HG03045 (cell line): Measurements from ENCODE around the gene ADGRG3.

ENCODE experiments used
- ATAC-seq: cut with Tn5 transposase; IDR thresholded peaks from one replicate; pipeline ENCODE4 v1.9.1; 2021; ENCODE audit warnings: mild to moderate bottlenecking, moderate library complexity; ENCODE audit not compliant: unreplicated experiment

Gene ADGRG3

DNA sequence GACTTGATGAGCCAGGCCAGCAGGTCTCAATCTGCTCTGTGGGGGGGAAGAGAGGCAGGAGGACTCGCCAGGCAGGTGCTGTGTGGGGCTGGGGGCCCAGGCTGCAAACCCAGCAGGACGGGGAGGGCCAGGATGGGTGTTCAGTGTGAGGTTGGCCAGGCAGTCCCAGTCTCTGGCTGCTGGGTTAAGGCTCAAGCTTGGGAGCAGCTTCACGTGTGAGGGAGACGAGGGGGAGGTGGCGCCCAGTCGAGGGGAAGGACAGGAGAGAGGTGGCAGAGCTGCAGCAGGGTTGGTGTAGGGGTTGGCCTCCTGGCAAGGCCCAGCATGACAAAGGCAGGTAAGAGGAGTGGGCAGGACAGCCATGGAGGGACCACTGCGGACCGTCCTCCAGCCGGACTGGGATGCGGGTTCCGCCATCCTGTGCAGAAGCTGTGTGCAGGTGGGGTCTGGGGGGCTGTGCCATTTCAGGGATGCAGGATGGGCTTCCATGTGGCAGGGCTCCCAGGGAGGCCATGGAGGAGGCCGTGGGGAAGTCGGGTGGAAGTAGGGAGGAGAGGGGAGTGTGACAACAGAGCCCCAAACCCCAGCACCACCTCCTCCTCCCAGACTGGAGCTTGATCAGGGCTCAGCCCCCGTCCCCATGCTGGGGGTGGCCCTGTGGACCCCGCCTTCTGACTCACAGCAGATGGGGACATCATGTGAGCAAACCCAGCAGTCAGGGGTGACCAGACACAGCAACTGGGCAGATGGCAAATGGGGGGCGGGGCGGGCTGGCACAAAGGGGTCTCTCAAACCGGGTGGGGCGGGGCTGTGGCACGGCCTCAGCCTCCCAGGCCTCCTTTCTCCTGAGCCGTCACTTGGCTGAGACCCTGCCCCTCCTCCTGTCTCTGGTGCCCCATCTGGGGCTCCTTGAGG is 36.9 kb upstream of the ADGRG3 start:
- no peak for ATAC-seq

DNA sequence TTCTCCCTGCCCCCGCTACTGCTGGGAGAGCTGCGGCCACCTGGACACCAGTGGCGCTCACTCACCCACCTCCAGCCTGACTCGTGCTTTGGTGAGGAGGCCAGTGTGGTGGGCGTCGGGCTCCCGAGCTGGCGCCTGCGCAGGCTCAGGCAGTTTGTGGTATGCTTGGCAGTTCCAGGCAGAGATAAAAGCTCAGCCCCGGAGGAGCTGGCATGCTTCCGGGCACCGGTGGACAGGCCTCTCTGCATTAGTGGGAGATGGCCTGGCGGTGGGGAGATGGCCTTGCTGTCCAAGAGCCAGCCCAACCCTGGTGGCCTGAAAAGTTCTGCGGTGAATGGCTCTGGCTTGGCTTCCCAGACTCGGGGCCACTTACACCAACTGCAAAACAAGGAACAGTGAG is 35.5 kb upstream of the ADGRG3 start:
- no peak for ATAC-seq

DNA sequence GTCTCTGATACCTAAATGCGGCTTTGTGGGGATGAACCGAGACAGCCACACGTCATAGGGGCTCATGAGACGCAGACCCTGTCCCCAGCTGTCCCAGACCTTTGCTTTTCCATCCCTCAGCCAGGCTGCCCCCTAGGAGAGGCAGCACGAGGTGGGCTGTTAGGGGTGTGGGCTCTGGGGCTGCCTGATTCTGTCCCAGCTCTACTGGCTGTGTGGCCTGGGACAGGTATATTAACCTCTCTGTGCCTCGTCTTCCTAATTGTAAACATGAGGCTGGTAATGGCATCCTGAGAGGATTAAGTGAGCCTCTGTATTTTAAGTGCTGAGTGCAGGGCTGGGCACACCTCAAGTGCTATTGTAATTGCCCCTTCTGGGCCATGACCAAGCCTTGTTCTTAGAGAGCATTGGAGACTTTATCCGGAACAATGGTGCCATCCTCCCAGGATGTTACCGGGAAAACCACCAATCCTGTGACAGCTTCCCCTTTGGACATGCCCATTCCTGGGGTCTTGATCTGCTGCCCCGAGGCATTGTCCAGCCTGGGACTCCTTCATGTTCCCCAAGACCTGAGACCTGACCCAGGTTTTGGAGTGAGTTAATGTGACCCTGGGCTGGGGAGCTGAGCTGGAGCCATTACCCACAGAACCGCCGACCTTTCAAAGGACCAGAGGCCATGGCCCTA is 34.6 kb upstream of the ADGRG3 start:
- no peak for ATAC-seq

DNA sequence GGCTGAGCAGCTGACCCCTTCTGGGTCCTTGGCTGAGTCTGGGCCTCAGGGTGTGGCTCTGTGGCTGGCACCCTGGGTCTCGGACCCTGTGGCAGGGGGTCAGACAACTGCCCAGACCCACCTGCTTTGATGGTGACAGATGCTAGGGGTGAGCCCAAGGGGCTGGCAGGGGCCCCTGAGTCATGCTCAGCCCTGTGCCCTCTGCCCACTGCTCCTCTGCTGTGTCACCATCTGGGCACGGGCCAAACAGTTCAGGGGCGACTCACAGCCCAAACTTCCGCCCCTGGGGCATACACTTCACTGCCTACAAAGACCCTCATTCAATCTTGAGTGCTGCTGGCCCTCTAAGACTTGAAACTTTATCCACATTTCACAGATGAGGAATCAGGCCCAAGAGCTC is 33.9 kb upstream of the ADGRG3 start:
- no peak for ATAC-seq

DNA sequence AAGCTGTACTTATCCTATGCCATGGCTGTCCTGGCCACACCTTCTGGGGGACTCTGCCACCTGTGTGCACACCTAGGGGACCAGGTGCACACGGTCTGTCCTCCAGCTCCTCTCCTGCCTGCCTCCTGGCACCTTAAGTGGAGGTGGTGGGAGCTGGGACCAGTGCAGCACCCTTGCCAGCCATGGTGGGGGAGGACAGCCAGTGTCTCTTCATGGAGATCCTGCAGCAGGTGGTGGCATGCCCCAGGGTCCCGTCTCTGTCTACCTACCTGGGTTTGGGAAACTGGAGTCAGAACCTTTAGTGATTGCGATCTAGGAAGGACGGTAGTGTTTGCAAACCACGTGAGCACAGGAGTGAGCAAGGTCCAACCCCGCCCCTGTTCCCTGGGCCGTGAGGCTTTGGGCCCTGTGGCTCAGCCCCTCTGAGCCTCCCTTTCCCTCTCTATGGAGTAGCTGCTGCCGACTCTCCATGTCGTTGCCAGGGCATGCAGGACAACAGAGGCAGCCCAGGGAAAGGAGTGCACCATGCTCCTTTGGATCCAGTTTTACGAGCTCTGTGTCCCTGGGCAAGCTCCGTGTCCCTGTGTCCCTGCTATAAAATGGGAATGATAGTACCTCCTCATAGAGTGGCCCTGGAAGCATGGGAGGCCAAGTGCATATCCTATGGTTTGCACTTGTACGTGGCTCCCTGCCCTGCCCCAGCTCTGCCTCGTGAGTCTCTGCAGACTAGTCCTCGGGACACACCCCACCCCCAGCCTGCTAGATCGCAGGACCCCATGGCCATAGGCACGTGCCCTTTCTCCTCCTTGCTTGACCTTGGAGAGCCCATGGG is 32.6 kb upstream of the ADGRG3 start:
- no peak for ATAC-seq

DNA sequence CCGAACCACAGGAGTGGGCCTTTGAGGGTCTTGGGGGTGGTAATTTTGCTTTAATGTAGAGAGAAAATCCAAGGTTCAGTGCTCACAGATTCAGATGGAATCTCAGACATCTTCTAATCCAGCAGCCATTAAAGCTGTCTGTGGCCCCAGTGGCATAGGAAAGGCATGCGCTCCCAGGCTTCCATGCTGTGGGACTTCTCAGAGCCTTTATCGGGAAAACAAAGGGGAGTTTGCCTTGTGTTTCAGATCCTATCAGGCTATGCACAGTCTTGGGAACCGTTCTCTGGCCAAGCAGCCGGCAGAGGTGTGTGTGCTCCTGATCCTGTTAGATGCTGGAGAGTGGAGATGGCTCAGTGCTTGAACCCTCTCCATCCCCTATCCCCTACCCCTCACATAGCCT is 31.9 kb upstream of the ADGRG3 start:
- no peak for ATAC-seq

DNA sequence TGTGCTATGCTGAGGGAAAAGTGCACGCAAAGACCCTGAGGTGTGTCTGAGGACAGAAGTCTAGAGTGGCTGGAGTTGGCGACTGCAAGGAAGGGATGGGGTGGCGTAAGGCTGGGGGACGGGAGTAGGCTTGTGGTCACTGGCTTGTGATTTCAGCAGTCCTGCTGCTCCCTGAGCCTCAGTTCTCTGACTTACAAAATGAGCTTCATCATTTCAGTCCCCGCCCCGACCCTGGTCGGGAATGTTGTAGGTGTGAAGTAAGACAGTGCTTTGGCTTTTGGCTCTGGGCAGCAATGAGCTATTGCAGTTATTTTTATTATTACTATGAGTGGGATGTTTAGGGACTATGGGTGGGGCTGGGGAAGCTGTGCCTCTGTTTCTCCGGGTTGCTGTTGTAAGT is 31.1 kb upstream of the ADGRG3 start:
- no peak for ATAC-seq

DNA sequence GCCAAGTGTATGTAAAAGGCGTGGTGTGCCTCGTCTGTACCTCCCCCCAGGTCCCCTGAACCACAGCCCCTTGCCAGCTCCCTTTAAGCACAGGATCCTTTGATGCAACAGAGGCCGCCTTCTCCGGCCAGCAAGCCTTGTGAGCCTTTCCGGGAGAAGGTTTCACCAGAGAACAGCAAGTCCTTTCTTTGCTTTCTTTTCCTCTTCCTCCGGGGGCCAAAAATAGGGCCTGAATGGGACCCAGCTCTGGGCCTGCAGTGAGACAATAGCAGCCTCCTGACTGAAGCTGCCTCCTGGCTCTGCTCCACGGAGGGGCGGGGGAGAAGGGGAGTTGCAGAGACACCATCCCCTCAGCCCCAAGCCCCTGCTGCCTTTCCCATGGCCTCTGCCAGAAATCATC is 30.7 kb upstream of the ADGRG3 start:
- ATAC-seq: no peak

DNA sequence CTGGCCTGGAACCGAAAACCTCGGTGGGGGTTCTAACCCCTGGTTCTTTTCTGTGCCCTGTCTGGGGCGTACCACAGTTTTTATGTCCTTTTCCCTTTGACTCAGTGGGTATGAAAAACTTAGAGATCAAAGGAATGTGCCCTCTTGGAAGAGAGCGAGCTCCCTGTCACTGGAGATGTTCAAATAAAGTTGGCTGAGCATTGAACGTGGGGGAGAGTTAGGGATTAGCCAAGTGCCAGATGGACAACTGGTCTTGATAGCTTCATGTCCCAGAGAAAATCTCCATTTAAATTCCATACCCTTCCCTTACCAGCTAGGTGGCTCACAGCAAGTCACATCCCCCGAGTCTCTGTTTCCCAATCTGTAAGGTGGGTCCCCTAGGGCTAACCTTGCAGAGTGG is 30.1 kb upstream of the ADGRG3 start:
- ATAC-seq: no peak

DNA sequence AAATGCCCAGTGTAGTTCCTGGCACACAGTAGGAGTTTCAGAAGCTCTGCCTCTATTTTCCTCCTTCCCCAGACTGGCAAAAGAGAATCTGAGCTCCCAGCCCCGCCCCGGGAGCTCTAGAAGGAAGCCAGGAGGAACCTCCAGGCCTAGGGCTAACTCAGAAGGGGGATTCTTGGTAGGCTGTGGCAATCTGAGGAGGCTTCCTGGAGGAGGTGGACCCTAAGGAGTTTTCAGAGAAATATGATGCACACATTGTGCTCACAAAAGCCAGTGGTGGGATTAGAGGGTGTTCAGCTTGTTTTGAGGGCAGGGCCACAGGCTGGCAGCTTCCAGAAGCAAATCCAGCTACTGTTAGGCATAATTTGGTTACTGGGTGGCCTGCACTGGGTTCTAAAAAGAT is 29.7 kb upstream of the ADGRG3 start:
- no peak for ATAC-seq

DNA sequence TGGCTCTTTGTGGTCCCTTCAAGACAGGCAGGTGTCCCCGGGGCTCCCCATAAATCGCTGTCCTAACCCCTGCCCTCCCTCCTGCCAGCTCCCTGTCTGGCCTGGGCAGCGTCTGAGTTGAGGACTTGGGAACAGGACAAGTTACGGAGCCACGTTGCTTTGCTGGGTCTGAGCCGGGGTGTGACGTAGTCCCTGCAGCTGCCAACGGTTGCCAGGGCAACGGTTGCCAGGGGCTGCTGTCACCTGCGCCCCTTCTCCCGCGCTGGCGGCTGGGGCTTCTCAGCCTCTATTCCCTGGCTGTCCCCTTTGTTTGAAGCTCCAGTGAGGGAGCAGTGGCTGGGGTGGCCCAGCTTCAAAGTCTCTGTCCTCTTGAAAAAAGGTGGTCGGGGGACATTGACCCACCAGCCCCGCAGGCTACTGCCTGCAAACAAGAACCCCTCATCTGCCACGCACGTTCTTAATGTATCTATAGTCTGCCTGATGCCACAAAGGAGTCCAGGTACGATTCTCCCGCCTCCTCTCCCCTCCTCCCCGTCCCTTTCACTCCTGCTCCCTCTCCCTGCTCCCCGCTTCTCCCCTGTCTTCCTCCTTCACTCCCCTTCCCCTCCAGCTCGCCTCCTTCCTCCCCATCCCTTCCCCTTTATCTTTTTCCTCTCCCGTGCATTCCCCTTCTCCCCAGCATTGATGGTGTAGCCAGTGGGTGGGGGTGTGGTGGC is 28.8 kb upstream of the ADGRG3 start:
- no peak for ATAC-seq

DNA sequence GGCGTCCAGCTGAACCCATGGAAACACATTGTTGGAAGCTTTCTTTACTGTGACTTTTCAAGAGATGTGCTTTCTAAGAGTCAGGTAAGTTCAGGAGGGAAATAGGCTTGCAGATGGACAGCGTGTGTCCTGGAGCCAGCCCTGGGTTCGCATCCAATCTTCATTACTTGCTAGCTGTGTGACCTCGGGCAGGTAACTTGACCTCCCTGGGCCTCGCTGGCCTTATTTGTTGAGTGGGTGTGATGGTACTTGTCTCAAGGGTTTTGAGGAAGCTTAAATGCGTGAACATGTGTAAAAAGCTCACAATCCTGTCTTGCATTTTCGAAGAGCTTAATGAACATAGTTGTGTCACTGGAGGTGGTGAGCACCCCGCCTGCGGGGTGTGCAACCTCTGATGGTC is 27.9 kb upstream of the ADGRG3 start:
- ATAC-seq: no peak

DNA sequence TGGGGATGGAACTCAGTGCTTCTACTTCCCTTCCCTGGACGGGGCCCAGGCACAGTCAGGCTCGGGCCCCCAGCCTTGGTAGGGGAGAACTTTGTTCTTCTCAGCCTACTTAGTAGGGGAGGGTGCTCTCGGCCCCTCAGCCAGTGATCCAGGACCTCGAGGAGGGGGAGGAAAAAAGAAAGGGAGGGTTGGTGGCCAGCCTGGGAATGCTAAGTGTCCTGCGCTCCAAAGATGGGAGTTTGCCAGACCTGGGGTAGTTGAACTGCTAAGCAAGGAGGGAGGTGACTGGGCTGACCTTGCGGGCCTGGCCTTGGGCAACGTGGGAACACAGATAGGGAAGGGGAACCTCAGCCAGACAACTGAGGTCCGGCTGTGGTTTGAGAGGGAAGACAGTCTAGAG is 27.5 kb upstream of the ADGRG3 start:
- ATAC-seq: no peak

DNA sequence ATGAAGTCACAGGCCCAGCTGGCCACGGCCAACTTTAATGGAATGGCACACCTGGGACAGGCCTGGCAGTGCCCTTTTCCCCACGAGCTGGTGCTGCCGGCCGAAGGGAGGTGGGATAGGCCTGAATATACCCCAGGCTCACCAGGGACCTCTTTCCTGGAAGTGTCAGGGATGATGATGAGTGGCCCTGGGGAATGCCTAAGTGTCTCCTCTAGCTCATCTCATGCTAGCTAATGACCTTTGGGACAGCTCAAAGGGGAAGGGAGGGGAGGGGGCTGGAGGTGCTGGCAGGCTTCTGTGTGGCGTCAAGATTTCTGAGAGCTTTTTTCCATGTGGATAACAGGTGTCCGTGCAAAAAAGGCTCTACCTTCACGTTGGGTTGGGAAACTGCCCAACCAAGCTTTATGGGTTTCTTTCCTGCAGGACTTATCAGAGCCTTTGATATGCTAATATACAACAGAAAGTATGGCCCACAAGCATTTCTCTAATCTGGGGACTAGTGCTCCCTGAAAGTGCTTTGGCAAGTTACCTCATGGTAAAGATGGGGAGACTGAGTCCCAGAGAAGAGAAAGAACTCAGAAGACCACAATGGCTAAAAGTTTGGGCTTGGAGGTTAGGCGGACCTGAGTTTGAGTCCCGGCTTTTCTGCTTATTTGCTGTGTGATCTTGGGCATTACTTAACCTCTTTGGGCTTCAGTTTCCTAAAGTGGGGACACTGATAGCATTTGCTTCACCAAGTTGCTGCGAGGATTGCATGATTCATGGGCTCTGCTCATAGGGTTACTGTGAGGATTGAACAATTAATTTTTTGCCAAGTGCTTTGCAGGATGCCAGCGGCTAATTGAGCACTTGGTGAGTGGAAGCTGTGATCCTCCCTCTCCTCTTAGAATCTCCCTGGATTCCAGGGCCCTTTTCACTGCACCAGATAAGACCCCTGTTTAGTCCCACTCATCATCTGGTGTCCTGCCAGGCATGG is 25.7 kb upstream of the ADGRG3 start:
- no peak for ATAC-seq

DNA sequence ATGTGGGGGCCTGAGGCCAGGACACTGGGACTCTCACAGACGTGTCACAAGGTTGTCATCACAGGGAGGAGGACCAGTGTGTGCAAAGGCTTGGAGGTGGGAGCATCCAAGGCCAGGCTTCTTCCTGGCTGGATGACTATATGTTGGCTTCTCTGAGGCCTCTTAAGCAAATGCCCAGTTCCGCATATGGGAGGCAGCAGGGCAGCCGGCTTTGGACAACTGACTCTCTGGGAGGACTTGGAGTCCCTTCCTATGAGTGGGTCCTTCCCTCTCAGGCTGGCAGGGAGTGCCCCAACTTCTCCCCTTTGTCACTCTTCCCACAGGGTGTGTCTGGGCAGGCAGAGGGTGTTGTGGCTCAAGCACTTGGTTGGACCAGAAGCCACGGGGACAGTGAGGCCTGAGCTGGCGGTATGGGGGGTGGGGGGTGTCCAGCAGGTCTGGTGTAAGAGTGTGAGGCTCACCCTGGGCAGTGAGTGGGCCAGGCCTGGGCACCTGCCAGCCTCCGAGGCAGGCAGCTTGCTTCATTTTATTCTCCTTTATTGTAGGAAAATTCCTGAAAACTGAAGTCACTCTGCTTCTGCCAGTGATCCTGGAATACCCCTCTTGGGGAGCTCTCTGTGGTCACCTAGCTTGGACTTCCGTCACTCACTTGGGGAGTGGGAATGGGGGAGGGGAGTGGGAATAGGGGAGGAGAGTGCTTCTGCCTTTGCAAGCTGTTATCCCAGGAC is 24.8 kb upstream of the ADGRG3 start:
- no peak for ATAC-seq

DNA sequence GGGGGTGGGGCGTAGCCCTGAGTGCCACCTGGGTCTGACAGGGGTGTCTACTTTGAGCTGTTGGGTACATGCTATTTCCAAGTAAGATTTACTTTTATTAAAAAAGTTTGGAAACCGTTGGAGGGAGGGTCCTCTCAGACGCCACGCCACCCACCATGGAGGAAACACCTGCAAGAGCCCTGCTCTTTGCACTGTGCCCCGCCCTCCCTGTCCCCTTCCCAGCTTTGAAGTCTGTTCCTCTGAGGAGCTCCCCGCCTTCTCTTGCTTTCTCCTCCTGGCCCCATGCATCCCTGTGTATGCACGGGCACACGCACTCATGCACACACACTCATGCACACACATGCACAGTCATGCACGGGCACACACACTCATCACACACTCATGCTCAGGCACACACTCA is 24.2 kb upstream of the ADGRG3 start:
- ATAC-seq: no peak

DNA sequence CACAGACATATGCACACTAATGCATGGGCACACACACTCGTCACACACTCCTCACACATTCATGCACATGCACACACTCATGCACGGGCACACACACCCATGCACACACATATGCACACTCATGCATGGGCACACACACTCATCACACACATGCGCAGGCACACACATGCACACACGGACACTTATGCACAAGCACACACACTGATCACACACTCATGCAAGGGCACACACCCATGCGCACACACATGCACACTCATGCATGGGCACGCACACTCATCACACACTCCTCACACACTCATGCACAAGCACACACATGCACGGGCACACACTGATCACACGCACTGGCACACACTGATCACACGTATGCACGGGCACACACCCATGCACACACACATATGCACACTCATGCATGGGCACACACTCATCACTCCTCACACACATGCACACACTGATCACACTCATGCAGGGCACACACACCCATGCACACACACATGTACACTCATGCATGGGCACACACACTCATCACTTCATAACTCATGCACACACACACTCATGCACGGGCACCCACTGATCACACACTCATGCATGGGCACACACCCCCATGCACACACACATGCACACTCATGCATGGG is 23.6 kb upstream of the ADGRG3 start:
- no peak for ATAC-seq

DNA sequence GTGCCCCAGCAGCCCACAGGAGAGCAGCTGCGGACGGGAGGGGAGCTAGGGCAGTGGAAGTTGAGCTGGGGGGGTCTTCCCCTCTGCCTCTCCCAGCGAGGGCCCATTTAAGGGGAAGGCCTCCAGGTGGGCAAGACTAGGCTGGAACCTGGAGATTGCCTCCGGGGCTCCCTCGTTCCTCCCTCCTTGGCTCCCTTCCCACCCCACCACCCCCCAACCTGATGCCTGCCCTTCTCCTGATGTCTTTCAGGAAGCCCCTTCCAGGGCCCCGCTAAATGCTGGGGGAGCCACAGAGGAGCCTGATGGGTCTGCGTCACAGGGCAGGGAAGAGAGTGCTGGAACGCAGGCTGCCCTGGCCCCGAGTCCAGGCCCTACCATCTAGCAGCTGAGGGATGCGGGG is 22.9 kb upstream of the ADGRG3 start:
- ATAC-seq: no peak
